Activated naive CD4-positive, alpha-beta T cell treated with anti-CD3 and anti-CD28 coated beads, Interleukin-2, amount 50 U/mL, for 72 hours (primary cell): ENCODE results near the gene DTL. TPM values are rescaled to one million over a fixed set of nuclear protein-coding genes. Genes with fewer than 3 reads are reported as not detected.

Experiments used
- ATAC-seq, 2 donors: fragments of 150-1000 bp; cut with Tn5 transposase; 2 replicates each; pipeline ENCODE4 v1.10.0; 2021; ENCODE audit warnings: mild to moderate bottlenecking in 2 of 2, moderate library complexity in 2 of 2
- DNase-seq, 2 donors: peaks; one replicate each; pipeline ENCODE4 v3.0.0; 2021 to 2022; ENCODE audit warnings: low spot score in 2 of 2
- H3K27ac Mint-ChIP-seq, 2 donors: one replicate each; pipeline ENCODE4 v1.8.0; 2022; ENCODE audit warnings: mild to moderate bottlenecking in 2 of 2, mixed read lengths in 2 of 2
- H3K36me3 Mint-ChIP-seq, 2 donors: one replicate each; pipeline ENCODE4 v1.8.0; 2022; ENCODE audit warnings: mixed read lengths in 2 of 2
- H3K9me3 Mint-ChIP-seq, 2 donors: one replicate each; pipeline ENCODE4 v1.8.0; 2022; ENCODE audit warnings: mixed read lengths in 2 of 2
- total RNA-seq, 2 donors: library from RNA; stranded (reverse); gene quantifications; one replicate each; pipeline ENCODE4 v1.2.3, GENCODE V29; 2022

DTL gene
- total RNA-seq, 2 donors from 2014 or later = 82.2 to 111 TPM

GRCh38 chr1:212132025-212132424 lies 96.5 kb downstream of the DTL start:
- Mint-ChIP-seq H3K27ac (no peak overlapping the region), H3K36me3 (peaks cover 11 to 35% of the 10 kb centered on the region in 2 donors), H3K9me3 (no peaks in the 10 kb centered on the region)
- DNase-seq (no peak), ATAC-seq (peak; percentile 81 to 95)

- Mint-ChIP-seq H3K27ac (no peak overlapping the region), H3K9me3 (no peaks in the 10 kb centered on the region), H3K36me3 (peaks cover 11 to 35% of the 10 kb centered on the region in 2 donors)
- no peak for ATAC-seq
- no peak for DNase-seq
These were observed 97.8 kb downstream of the DTL start for GRCh38 chr1:212133319-212133718.

DNA sequence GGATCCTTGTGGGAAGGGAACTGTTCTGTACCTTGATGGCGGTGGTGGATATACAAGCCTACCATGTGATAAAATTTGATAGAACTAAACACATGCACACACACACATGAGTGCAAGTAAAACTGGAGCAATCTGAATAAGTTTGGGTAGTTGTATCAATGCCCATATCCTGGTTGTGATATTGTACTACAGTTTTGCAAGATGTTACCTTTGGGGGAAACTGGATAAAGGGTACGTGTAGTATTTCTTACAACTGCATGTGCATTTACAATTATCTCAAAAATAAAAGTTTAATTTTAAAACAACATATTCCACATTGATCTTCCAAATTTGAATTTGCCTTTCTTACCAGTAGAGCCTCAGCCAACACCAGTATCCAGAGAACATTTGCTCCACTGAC lies 99.6 kb downstream of the DTL start:
- H3K36me3 Mint-ChIP-seq = peaks cover 5 to 16% of the 10 kb centered on the region in 2 donors
- no peak for DNase-seq
- H3K27ac Mint-ChIP-seq = no peak overlapping the region
- ATAC-seq = no peak
- no peaks in the 10 kb centered on the region for H3K9me3 Mint-ChIP-seq

GRCh38 chr1:212137854-212138253 lies 102.3 kb downstream of the DTL start:
- Mint-ChIP-seq H3K27ac (no peak overlapping the region), H3K36me3 (peaks cover 5 to 6% of the 10 kb centered on the region in 2 donors), H3K9me3 (no peaks in the 10 kb centered on the region)
- no peak for ATAC-seq
- no peak for DNase-seq

- DNase-seq (no peak), ATAC-seq (no peak)
- H3K9me3 Mint-ChIP-seq = no peaks in the 10 kb centered on the region
- no peak overlapping the region for H3K27ac Mint-ChIP-seq
- H3K36me3 Mint-ChIP-seq = peaks cover 5 to 6% of the 10 kb centered on the region in 2 donors
These were observed 102.9 kb downstream of the DTL start for GRCh38 chr1:212138457-212138856.

- H3K9me3 Mint-ChIP-seq = no peaks in the 10 kb centered on the region
- ATAC-seq = no peak
- DNase-seq = no peak
- H3K27ac Mint-ChIP-seq = peak overlapping the region in 1 of 2 donors; percentile 51
- H3K36me3 Mint-ChIP-seq = peaks cover 1 to 3% of the 10 kb centered on the region in 2 donors
These were observed 104.1 kb downstream of the DTL start for GRCh38 chr1:212139526-212140135.

DNA sequence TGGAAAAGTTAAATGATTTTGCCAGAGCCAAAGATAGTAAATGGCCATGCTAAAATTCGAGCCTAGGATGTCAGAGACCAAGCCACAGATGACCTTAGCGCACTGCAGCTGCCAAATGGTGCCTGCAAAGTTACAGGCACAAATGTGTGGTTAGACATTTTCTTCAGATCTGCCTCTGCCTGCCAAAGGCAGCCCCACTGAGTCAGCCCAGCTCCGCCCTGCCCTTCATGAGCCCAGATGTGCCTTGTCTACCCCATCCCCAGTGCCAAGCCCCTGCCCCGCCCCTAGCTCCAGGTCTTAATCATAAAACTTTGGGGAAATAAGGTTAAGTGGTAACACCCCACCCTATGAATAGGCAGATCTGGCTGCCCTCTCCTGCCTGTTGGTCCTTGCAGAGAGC lies 105.9 kb downstream of the DTL start:
- ATAC-seq = no peak
- DNase-seq = no peak
- H3K9me3 Mint-ChIP-seq = no peaks in the 10 kb centered on the region
- no peaks in the 10 kb centered on the region for H3K36me3 Mint-ChIP-seq
- no peak overlapping the region for H3K27ac Mint-ChIP-seq

DNA sequence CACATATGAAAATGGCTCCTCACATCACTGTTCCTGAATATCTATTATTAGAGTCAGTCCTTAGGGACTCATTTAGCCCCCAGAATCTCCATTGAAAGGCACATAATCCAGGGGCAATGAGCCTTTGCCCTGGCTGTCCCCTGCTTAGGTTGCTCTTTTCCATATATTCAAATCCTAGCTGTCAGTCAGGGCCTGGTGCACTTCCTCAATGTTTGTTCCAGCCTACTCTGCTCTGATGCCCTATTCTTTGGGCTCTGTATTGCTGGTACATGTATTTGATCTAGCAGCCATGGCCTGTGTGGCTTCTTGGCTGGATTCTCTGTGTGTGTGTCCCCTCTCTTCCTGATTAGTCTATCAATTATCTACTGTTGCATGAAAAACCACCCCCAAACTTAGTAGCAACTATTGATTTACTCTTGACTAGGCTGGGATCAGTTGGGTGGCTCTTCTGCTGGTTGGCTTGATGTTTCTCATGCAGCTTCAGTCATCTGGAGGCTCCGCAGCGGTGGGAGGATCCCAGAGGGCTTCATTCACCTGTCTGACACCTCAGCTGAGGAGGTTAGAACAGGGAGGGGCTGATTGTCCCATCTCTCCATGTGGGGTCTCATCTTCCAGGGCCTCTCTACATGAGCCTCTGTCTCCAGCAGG lies 107.5 kb downstream of the DTL start:
- no peak for DNase-seq
- H3K36me3 Mint-ChIP-seq = no peaks in the 10 kb centered on the region
- ATAC-seq = no peak
- H3K27ac Mint-ChIP-seq = no peak overlapping the region
- no peaks in the 10 kb centered on the region for H3K9me3 Mint-ChIP-seq

DNA sequence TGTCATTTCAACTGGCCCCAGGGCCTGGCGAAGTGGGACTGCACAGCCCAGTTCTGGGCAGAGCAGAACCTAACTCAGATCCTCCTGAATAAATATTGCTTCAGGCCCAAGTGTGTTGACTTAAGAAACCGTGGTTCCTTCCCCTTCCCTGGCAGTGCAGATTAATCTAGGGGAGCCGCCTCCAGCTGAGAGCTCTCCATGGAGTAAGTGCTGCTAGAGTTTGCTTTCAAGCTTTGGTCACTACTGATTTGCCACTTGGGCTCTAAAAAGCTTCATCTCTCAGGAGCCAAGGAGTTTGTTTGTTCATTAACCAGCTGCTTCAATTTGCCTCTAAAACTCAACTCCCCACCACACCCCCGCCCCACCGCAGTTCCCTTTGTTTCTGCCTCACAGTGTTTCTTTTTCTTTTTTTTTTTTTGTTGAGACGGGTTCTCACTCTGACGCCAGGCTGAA lies 112.1 kb downstream of the DTL start:
- DNase-seq (no peak), ATAC-seq (no peak)
- no peaks in the 10 kb centered on the region for H3K9me3 Mint-ChIP-seq
- H3K36me3 Mint-ChIP-seq = no peaks in the 10 kb centered on the region
- H3K27ac Mint-ChIP-seq = peak overlapping the region in 1 of 2 donors; percentile 9

- no peak overlapping the region for H3K27ac Mint-ChIP-seq
These were observed 114.0 kb downstream of the DTL start for GRCh38 chr1:212149566-212149965.

DNA sequence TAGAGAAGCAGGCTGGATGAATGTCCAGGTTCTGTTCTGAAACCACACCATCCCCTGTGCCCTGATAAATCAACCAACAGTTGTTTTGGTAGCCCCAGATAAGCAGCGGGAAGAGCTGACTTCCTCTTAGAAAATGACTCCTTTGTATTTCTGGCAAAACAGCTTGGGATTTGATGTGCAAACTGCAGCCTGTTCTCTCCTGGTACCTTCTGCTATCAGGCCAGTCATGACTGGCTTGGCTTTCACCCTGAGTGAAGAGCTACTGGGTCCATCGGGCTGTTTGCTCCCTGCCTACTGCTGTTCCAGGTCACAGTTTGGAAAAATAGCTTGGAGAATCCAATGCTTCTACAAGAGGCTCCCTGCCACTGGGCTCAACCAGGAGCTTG lies 116.8 kb downstream of the DTL start:
- Mint-ChIP-seq H3K9me3 (no peaks in the 10 kb centered on the region), H3K27ac (no peak overlapping the region), H3K36me3 (no peaks in the 10 kb centered on the region)
- ATAC-seq (no peak), DNase-seq (no peak)

More at GRCh38 chr1:212149566-212149965, 114.0 kb downstream of the DTL start:
- Mint-ChIP-seq H3K36me3 (no peaks in the 10 kb centered on the region), H3K9me3 (no peaks in the 10 kb centered on the region)
- DNase-seq = no peak
- no peak for ATAC-seq

- ATAC-seq (no peak), DNase-seq (no peak)
- H3K9me3 Mint-ChIP-seq = no peaks in the 10 kb centered on the region
- H3K36me3 Mint-ChIP-seq = no peaks in the 10 kb centered on the region
- no peak overlapping the region for H3K27ac Mint-ChIP-seq
These were observed 117.3 kb downstream of the DTL start for GRCh38 chr1:212152869-212153268.

DNA sequence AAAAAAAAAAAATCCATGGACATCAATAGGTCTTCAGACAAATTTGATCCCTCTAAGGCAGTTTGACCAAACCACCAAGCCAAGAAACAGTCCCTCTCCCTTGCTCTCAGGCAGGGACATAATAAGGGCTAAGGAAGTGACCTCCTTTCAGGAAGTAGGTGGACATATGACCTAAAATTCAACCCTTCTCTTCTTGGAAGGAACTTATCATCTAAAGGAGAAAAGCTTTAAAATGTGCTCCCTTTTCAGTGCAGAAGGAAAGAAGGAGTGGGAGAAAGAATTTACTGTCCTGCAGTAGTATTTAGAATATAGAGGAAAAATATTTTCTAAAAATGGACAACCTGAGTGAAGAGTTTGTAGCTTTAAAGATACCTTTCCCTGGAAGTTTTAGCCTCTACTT lies 118.1 kb downstream of the DTL start:
- ATAC-seq = no peak
- Mint-ChIP-seq H3K27ac (no peak overlapping the region), H3K36me3 (no peaks in the 10 kb centered on the region), H3K9me3 (no peaks in the 10 kb centered on the region)
- no peak for DNase-seq

Other genes starting within 250 kb of the DTL start
- gene LPGAT1, start 205.0 kb upstream of the DTL start, total RNA-seq = 10 to 100 TPM; 14.1 to 16.6 TPM
- 10 to 100 TPM; 27.6 to 28.7 TPM for gene INTS7, start 191 bp upstream of the DTL start, total RNA-seq
- gene PPP2R5A, start 249.7 kb downstream of the DTL start, total RNA-seq = 10 to 100 TPM; 28.1 to 33.1 TPM